ENCODE data around the gene NHERF1.
A peak's percentile ranks its signal among the peaks of the same experiment; 100 is the strongest.

The NHERF1 gene

DNA sequence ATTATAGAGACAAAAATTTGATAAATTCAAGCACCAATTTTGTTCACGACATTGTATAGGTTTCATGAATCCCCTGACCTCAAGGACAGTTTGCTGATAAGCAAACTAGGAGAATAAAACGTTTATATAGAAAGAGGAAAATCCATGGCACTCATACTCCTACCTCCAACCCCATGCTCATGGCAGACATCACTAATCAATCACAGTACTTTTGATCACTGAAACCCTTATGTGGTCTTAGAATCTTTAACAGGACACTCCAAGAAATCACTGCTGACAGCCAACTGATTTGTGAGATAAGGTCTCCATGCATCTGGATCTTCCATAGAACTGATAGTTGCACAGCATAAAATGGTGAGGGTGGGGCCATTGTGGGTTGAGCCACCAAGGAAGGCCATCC, 4.7 kb upstream of the NHERF1 start:
- TF ChIP-seq, protein P1, sequence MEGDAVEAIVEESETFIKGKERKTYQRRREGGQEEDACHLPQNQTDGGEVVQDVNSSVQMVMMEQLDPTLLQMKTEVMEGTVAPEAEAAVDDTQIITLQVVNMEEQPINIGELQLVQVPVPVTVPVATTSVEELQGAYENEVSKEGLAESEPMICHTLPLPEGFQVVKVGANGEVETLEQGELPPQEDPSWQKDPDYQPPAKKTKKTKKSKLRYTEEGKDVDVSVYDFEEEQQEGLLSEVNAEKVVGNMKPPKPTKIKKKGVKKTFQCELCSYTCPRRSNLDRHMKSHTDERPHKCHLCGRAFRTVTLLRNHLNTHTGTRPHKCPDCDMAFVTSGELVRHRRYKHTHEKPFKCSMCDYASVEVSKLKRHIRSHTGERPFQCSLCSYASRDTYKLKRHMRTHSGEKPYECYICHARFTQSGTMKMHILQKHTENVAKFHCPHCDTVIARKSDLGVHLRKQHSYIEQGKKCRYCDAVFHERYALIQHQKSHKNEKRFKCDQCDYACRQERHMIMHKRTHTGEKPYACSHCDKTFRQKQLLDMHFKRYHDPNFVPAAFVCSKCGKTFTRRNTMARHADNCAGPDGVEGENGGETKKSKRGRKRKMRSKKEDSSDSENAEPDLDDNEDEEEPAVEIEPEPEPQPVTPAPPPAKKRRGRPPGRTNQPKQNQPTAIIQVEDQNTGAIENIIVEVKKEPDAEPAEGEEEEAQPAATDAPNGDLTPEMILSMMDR (IDR thresholded peaks at IDR 0.05; ENCODE audit: low read depth, low read length), result no peak
- H3K4me3 ChIP-seq (ENCODE audit: low read depth, low read length), result no peak overlapping the region

DNA sequence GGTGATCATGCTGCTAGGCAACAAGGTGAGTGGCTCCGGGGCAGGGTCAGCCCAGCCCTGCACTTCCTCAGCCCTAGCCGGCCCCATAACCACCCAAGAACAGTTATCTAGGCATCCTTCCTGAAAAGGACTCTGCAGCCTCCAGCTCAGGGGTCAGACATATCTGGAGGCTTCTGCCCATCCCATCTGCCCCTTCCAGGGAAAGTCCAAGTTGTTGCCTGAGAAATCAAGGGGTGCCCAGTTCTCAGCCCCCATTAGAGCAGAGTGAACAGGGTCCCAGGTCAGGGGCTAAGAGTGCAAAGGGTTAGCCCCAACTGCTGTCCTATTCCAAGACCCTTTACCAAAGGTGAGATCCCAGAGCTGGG, 4.1 kb upstream of the NHERF1 start:
- H3K4me3 ChIP-seq (ENCODE audit: low read depth, low read length), result no peak overlapping the region
- TF ChIP-seq, protein P1 (IDR thresholded peaks at IDR 0.05; ENCODE audit: low read depth, low read length), result no peak

DNA sequence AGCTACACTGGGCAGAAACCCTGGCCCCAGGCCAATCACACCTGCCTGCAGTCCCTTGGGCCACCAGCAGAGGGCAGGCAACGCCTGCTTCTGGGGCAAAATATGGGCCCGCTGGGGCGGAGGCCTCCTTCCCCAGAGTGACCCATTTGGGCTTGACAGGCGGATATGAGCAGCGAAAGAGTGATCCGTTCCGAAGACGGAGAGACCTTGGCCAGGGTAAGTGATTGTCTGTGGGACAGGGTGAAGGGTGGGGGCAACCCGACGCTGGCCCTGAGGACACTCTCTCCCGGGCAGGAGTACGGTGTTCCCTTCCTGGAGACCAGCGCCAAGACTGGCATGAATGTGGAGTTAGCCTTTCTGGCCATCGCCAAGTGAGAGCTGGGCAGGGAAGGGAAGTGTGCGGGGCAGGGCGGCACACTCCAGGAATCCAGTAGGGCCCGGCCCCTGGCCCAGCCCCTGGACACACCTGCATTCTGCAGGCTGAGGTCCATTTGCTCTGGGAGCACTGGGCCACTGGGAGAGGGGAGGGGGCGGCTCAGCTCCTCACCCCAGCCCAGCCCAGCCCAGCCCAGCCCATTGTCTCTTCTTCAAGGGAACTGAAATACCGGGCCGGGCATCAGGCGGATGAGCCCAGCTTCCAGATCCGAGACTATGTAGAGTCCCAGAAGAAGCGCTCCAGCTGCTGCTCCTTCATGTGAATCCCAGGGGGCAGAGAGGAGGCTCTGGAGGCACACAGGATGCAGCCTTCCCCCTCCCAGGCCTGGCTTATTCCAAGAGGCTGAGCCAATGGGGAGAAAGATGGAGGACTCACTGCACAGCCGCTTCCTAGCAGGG, 3.5 kb upstream of the NHERF1 start:
- TF ChIP-seq, protein P1 (IDR thresholded peaks at IDR 0.05; ENCODE audit: low read depth, low read length), result peak; percentile 98
- H3K4me3 ChIP-seq (ENCODE audit: low read depth, low read length), result no peak overlapping the region

DNA sequence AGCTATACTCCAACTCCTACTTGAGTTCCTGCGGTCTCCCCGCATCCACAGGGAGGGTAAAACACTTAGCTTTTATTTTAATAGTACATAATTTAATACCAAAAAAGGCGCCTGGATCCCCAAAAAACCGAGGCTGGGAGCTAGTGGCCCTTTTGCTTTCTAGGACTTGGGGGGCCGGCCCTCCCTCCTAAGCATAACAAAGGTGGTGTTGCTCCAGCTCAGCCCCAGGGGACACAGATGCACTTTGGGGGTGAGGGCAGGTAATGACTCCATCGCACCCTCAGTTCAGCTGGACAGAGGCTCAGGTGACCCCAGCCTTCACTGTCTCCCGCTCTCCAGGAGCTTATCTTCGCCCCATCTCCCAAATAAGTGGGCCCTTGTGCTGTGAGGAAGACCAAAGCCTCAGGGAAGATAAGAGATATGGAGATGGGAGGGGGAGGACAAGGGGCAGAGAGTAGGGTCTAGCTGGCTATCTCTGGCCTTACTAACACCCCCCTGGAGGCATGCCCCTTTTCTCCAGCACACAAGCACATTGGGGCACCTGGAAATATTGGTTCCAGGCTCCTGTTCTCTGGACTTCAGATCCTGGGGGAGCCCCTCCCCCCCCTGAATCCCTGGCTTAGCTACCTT, 2.8 kb upstream of the NHERF1 start:
- TF ChIP-seq, protein P1 (IDR thresholded peaks at IDR 0.05; ENCODE audit: low read depth, low read length), result no peak
- no peak overlapping the region for H3K4me3 ChIP-seq (ENCODE audit: low read depth, low read length)

DNA sequence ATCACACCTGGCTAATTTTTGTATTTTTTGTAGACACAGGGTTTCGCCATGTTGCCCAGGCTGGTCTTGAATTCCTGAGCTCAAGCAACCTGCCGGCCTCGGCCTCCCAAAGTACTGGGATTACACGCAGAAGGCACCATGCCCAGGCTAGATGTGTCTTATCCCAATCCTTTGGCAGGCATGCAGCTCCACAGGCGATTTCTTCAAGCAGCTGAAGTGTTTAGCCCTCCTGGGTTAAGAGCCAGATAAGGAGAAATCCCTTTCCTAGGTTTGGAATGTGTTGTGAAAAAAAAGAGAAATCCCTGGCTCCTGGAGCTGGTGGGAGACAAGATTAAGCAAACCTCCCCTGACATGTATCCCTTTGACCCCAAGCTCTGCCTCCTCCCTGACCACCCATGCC, 2.1 kb upstream of the NHERF1 start:
- TF ChIP-seq, protein P1 (IDR thresholded peaks at IDR 0.05; ENCODE audit: low read depth, low read length), result no peak
- no peak overlapping the region for H3K4me3 ChIP-seq (ENCODE audit: low read depth, low read length)

DNA sequence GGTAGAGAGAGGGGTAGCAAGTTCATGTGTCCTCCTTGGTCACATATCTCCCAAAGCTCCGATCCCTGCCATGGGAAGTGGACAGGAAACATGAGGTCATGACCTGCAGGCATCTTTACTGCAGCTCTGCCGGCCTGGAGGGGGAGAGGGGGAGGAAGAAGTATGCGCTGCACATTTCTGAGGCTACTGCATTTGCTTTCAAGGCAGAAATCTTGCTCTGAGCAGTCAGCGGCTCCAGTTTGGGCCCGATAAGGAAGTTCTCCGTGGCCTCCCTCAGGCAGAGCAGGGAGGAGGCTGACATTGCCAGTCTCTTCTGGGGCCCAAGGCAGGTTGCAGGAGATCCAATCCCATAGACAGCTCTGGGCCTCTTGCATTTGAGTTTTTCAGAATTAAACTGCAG, 1.5 kb upstream of the NHERF1 start:
- TF ChIP-seq, protein P1 (IDR thresholded peaks at IDR 0.05; ENCODE audit: low read depth, low read length), result no peak
- no peak overlapping the region for H3K4me3 ChIP-seq (ENCODE audit: low read depth, low read length)

DNA sequence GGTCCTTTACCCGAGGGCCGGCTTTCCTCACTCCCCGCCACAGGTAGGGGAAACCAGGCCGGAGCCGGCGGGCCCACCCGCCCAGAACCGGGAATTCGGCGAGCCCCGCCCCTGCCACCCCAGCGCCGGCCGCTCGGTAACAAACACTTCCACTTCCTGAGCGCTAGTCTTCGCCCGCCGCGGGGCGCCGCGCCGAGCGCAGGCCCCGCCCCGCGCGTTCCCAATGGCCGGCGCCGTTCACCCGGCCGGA, 224 bp upstream of the NHERF1 start:
- H3K4me3 ChIP-seq (ENCODE audit: low read depth, low read length), result peak overlapping the region; percentile 52
- TF ChIP-seq, protein P1 (IDR thresholded peaks at IDR 0.05; ENCODE audit: low read depth, low read length), result no peak
